CD4-positive, alpha-beta T cell treated with Interleukin-10 for 1 hour (primary cell): ENCODE results near the gene ZNF174.
A peak's percentile ranks its signal among the peaks of the same experiment; 100 is the strongest.

ENCODE experiments used
- DNase-seq: peaks from one replicate; pipeline ENCODE4 v3.0.0-alpha.2; 2020

The ZNF174 gene

DNA sequence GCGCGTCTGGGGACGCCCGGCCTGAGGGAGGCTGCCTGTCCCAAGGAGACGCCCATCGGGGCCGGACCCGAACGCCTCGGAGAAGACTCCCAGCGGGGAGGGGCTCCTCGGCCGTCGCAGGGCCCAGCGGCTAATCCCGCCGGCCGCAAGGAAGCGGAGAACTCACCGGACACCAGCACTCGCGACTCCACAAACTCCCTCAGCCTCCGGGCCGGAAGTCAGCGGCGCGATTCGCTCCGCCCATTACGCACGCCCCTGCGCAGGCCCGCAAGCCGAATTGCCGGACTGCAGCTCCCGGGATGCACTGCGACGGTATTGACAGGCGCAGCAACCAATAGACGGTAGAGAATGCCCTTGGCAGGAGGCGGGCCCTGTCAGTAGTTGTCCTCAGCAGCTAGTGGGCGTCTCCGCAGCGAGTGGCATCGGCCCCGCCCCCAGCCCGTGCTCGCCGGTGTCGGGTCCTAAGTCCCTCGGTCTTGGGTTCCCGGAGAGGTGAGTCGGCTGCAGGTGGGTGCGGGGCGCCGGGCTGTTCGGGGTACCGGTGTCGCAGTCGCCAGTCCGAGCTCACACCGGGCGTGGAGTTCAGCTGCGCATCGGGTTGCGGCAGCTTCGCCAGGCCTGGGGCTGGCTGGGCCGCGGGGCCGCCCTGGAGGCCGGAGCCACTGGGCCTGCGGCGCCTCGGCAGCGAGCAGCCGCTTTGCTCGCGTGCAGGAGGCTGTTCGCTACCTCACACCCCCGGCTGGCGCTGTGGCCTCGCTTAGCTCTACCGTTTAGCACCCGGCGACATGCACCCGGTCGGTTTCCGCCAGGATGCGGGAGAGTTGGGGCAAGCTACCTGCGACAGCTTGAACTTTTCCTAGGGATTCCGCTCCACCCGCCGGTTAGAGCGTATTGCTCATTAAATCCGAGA, at the start of gene ZNF174, which contains the start of gene ZSCAN32:
ZNF174 (plus strand) TSS at position 437 of the 910 bp plus-strand sequence. CDS start 790 bp downstream, outside the sequence.
ZSCAN32 (minus strand) TSS at position 226 of the 910 bp plus-strand sequence. CDS start 3,447 bp downstream, outside the sequence.
- DNase-seq, result peak; percentile 99

- DNase-seq, result no peak
Observed at GRCh38 chr16:3355589-3355988, 45.4 kb upstream of the ZNF174 start, which contains the start of gene OR2C1. OR2C1 (plus strand) TSS chr16:3355889; CDS start chr16:3355941, 52 bp downstream.

DNA sequence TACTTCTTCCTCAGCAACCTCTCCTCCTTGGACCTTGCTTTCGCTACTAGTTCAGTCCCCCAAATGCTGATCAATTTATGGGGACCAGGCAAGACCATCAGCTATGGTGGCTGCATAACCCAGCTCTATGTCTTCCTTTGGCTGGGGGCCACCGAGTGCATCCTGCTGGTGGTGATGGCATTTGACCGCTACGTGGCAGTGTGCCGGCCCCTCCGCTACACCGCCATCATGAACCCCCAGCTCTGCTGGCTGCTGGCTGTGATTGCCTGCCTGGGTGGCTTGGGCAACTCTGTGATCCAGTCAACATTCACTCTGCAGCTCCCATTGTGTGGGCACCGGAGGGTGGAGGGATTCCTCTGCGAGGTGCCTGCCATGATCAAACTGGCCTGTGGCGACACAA, 44.9 kb upstream of the ZNF174 start:
- no peak for DNase-seq

GRCh38 chr16:3358871-3359270, 42.1 kb upstream of the ZNF174 start:
- no peak for DNase-seq

DNA sequence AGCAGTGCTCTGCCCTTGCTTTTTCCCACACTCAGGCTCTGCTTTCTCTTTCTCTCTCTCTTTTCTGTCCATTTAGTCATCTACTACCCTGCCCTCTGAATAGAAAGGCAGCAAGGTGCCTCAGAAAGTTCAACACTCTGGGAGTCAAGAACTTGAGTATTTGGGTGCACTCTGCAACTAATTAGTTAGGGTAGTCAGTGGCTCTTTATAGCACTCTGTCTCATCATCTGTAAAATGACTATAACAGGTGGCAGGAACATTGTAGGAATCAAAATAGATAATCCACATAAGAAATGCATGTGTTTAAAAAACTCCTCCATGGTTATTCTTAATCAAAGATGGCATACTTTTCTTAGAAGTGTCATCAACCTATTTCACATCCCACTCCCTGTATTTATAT, 38.1 kb upstream of the ZNF174 start:
- no peak for DNase-seq

- DNase-seq, result peak; percentile 1
Observed at GRCh38 chr16:3363793-3364192, 37.2 kb upstream of the ZNF174 start.

GRCh38 chr16:3364774-3365427, 36.1 kb upstream of the ZNF174 start:
- peak; percentile 91 for DNase-seq

DNA sequence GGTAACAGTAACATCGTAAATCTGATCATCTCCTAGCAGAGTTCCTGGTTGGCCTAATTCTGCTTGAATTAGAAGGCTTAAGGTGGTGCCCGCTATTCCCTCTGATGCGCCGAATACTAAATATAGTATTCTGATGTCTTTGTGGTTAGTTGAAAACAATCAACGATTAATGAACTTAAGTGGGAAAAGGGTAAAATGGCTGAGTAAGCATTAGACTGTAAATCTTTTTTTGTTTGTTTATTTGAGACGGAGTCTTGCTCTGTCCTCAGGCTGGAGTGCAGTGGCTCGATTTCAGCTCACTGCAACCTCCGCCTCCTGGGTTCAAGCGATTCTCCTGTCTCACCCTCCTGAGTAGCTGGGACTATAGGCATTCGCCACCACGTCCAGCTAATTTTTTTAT, 31.9 kb upstream of the ZNF174 start:
- DNase-seq, result no peak

DNA sequence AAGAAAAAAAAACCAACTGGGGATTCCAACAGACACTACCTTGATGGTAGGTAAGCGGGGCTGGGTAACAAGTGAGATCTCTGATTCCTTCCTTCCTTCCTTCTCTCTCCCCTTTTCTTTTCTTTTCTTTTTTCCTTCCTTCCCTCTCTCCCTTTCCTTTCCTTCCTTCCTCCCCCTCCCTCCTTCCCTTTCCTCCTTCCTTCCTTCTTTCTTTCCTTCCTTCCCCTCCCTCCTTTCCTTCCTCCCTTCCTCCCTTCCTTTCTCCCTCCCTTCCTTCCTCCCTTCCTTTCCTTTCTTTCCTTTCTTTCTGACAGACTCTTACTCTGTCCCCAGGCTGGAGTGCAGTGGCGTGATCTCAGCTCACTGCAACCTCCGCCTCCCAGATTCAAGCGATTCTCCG, 25.3 kb upstream of the ZNF174 start:
- DNase-seq, result no peak

DNA sequence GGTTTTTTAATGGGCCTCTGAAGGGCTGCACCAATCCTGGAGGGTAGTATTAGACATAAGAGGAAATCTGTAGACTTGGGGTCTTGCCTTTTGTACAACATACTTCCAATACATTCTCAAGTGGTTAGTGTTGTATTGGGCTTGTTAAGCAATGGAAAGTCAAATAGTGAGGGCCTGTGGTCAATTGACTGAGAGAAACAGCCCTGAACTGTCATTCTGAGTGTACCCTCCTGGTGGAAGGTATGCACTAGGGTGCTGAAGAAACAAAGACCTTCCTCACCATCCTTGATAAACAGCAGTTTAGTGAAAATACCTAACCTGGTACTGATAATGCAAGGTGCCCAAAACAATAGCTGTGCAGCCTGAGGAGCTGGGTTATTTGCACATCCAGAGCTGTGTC, 23.1 kb upstream of the ZNF174 start:
- no peak for DNase-seq

DNA sequence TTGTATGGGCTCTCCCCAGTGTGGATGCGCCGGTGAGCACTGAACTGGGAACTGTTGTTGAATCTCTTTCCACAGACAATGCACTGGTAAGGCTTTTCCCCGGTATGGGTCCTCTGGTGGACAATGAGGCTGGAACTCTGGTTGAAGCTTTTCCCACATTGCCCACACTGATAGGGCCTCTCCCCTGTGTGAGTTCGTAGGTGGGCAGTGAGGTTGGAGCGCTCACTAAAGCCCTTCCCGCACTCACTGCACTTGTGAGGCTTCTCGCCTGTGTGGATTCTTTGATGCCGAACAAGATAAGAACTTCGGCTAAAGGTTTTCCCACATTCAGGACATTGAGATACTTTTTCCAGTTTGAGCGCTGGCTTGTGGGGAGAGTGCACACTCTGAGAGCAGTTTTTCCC, 18.0 kb upstream of the ZNF174 start:
- DNase-seq, result peak; percentile 1

DNA sequence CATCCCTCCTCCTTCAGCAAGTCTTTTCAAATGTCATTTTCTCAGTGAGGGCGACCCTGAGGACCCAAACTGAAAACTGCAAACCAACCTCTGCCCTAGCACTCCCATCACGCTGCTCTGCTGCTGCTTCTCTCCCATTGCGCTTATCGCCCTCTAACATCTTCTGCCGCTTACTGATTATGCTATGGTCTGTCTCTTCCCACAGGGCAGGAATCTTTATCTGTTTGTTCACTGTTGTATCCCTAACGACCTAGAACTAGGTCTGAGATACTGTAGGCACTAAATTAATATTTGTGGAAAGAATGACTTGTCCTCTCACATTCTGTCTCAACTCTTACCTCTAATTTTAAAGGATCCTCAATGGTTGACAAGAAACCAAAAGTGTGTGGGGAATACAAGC, 12.7 kb upstream of the ZNF174 start:
- no peak for DNase-seq

DNA sequence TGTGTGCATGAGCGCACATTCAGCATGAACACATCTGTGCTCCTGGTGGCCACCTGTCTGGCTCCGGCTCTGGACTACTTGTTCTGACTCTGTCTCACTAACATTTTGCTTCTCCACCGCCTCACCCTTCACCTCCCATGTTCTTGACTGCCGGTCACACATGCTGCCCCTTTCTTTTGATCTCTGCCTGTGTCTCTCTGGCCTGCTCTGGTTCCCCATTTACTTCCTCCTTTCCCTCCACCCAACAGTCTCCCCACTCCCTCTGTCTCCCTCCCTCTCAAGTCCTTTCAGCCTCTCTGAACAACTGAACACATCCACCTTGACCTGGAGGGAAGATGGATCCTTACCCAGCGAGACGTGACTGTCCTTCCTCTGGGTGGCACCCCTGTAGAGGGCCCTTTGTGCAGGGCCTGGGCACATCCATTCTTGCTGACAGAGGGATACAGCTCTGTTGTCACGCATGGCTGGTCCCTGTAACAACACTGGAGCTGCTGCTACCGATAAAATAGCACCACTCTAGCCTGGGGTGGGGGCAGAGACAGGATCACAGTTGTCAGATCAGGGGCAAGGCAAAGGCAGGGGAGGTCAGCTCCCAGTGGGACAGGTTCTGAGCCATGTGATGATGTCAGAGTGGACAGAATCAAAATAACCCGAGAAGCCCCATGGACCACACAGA, 11.2 kb upstream of the ZNF174 start:
- no peak for DNase-seq

DNA sequence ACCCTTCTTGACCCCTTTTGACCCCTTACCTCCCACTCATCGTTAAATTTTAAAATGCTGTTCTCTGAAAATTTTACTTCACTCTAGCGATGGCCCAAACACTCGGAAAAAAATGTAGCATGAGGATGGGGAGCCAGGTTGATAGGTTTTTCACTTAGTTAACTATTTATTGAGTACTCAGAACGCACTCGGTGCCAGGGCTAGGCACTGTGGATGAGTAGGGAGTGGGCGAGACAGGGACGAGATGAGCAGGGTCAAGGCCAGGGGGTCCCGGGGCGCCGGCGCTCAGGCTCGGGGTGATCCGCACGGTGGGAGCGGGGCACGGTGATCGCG, 603 bp upstream of the ZNF174 start:
- DNase-seq, result no peak

- no peak for DNase-seq
Observed at GRCh38 chr16:3401719-3402397, 843 bp downstream of the ZNF174 start.

GRCh38 chr16:3408561-3409197, 7.7 kb downstream of the ZNF174 start:
- no peak for DNase-seq

GRCh38 chr16:3413730-3414379, 12.8 kb downstream of the ZNF174 start:
- no peak for DNase-seq

DNA sequence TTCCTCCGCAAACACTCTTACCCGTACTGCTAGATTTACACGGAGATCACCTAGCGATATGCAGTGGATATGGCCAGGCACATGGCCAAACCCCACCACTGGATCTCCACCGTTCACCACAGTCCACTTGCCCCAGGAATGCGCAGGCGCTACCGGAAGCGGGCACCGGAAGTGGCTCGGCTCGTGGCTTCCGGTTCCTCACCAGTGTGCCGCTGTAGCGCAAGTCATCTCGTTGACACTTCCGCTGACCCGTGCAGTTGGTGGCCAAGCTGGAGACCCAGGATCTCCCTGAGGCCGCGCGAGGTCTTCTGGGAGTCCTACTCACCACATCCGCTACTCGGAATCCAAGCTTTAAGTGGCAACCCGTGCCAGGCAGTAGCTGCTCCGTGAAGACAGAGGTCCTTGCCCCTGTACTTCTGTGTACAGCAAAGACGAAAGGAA, 30.8 kb downstream of the ZNF174 start:
- peak; percentile 55 for DNase-seq

- DNase-seq, result no peak
Observed at GRCh38 chr16:3434373-3434772, 33.4 kb downstream of the ZNF174 start.

GRCh38 chr16:3439637-3440036, 38.6 kb downstream of the ZNF174 start:
- DNase-seq, result no peak

DNA sequence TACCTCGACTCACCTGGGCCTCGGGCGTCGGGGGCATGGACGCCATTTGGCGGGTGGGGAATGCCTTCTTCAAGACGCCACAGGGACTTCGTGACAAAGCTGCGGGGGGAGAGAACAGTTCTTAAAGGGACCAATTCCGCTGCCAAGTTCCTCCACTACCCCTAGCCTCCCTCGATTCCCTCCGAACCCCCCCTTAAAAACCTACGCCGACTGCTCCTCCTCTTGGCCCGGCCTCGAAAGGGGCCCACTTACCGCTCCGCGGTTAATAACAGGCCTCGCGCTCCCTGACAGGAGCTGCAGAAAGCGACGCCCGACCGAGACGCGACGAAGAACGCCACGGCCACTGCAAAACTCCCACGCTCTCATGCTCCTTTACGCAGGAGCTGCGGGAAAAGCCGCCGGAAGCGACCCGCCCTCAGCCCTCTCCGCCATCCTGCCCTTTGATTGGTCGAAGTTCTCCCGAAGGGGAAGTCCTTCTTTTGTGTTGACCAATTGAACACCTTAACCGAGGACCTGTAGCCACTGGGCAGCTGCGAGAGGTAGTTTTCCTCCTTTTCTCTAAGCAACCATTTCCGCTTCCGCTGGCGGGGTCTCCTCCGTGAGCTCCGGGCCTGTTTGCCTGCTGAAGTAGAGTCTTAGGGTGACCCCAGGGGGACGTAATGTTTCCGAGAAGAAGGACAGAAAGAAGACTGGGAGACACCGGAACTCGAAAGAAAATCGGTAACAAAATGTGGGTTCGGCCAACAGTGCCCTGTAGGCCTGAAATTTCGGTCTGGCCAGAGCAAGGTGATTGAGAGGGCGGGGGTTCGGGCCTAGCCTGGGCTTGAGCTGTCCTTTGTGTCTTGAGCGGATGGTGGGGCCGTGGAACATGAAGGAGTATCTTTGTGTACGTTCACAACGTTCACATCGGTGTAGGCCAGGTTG, 42.4 kb downstream of the ZNF174 start, which contains the start of the genes NAA60 and ZNF597:
NAA60 (plus strand) TSS at position 573 of the 924 bp plus-strand sequence. CDS start 32,548 bp downstream, outside the sequence.
ZNF597 (minus strand) TSS at position 397 of the 924 bp plus-strand sequence; CDS start at position 46, 351 bp downstream.
- peak; percentile 91 for DNase-seq
